HepG2 (cell line): ENCODE results near the gene C19orf44. TPM values are rescaled to one million over a fixed set of nuclear protein-coding genes. Genes with fewer than 3 reads are reported as not detected.
A peak's percentile ranks its signal among the peaks of the same experiment; 100 is the strongest.

Experiments used
- DMAP1 ChIP-seq: IDR thresholded peaks from 2 replicates; pipeline ENCODE4 v1.6.1; 2016
- E2F2 ChIP-seq: sonication (generic); formaldehyde crosslinking; IDR thresholded peaks from 2 replicates; pipeline ENCODE4 v1.4.0; 2020; ENCODE audit warnings: missing genetic modification reagents, borderline replicate concordance
- HOXA5 ChIP-seq: sonication (generic); formaldehyde crosslinking; IDR thresholded peaks from 2 replicates; pipeline ENCODE4 v1.4.0; 2020; ENCODE audit warnings: missing genetic modification reagents
- HOXA9 ChIP-seq: sonication (generic); formaldehyde crosslinking; IDR thresholded peaks from 2 replicates; pipeline ENCODE4 v1.8.1; 2022; ENCODE audit warnings: missing genetic modification reagents, mild to moderate bottlenecking, moderate library complexity, borderline replicate concordance
- IRX3 ChIP-seq: sonication (generic); formaldehyde crosslinking; IDR thresholded peaks from 2 replicates; pipeline ENCODE4 v1.8.1; 2023; ENCODE audit warnings: mild to moderate bottlenecking, low read depth, missing genetic modification reagents, borderline replicate concordance
- KAT8 ChIP-seq: IDR thresholded peaks from 2 replicates; pipeline ENCODE4 v1.6.1; 2016; ENCODE audit warnings: missing genetic modification reagents, missing compliant biosample characterization
- PHF5A ChIP-seq: IDR thresholded peaks from one replicate; pipeline ENCODE4 v1.6.1; 2018; ENCODE audit warnings: low read depth, missing genetic modification reagents; ENCODE audit not compliant: unreplicated experiment
- PREB ChIP-seq: sonication (generic); formaldehyde crosslinking; IDR thresholded peaks from 2 replicates; pipeline ENCODE4 v1.4.0; 2020; ENCODE audit warnings: missing genetic modification reagents
- REXO4 ChIP-seq: sonication (generic); formaldehyde crosslinking; IDR thresholded peaks from 2 replicates; pipeline ENCODE4 v1.8.0; 2022; ENCODE audit warnings: missing genetic modification reagents, mild to moderate bottlenecking, borderline replicate concordance
- SIX4 ChIP-seq: sonication (generic); formaldehyde crosslinking; IDR thresholded peaks from 2 replicates; pipeline ENCODE4 v1.4.0; 2020; ENCODE audit warnings: missing genetic modification reagents
- SMAD1 ChIP-seq: sonication (generic); formaldehyde crosslinking; IDR thresholded peaks from 2 replicates; pipeline ENCODE4 v1.4.0; 2020; ENCODE audit warnings: missing genetic modification reagents, low read depth, mild to moderate bottlenecking, borderline replicate concordance
- ZNF318 ChIP-seq: sonication (generic); formaldehyde crosslinking; IDR thresholded peaks from 2 replicates; pipeline ENCODE4 v1.4.0; 2020; ENCODE audit warnings: mild to moderate bottlenecking, missing genetic modification reagents
- polyA plus RNA-seq, 8 experiments: library from polyadenylated mRNA; depleted of rRNA in 3 of 8; stranded (reverse) in 7 of 8; unstranded in 1 of 8; fragments of >200 nt; fragmentation: Illumina TruSeq in 4 of 8; extraction: Trizol in 4 of 8; gene quantifications; 2 replicates each; pipeline versions ENCODE4 v1.2.1 to v1.2.3, GENCODE V29; 2011 to 2016; ENCODE audit warnings: low read depth in 4 of 8, missing spikeins in 1 of 8, mixed read lengths in 1 of 8; ENCODE audit not compliant: insufficient read depth in 1 of 8
- total RNA-seq, 5 experiments: library from RNA; depleted of rRNA; stranded (reverse); fragments of >200 nt; fragmentation: Illumina TruSeq; extraction: Trizol; gene quantifications; 2 replicates each; pipeline ENCODE4 v1.2.3, GENCODE V29; 2016; ENCODE audit warnings: low read depth in 1 of 5
- TF ChIP-seq, protein P1 (sequence below): IDR thresholded peaks from 2 replicates; pipeline ENCODE4 v1.6.1; 2018; ENCODE audit warnings: missing genetic modification reagents, mild to moderate bottlenecking, missing compliant biosample characterization
- TF ChIP-seq, protein P2 (sequence below): sonication (generic); formaldehyde crosslinking; IDR thresholded peaks from 2 replicates; pipeline ENCODE4 v1.4.0; 2020; ENCODE audit warnings: missing genetic modification reagents

The C19orf44 gene
- total and polyA plus RNA-seq, 2 of the 13 experiments (the other 11 are each of a cell fraction or from before 2014, with no cell fraction given), result 3.2 to 4.3 TPM

- TF ChIP-seq HOXA9 (CRISPR knock-in tag) (no peak), HOXA5 (CRISPR knock-in tag) (peak; percentile 44), E2F2 (CRISPR knock-in tag) (peak; percentile 68; the same call in 1 of the 2 replicates), SMAD1 (CRISPR knock-in tag) (no peak; the same call in 1 of the 2 replicates), DMAP1 (peak; percentile 84), SIX4 (CRISPR knock-in tag) (no peak), REXO4 (CRISPR knock-in tag) (no peak), ZNF318 (CRISPR knock-in tag) (no peak), PREB (no peak), IRX3 (0 out of 2 replicates have a peak, but pooled peaks have one; percentile 70), PHF5A (peak; percentile 46), KAT8 (peak; percentile 97)
- TF ChIP-seq, protein P1, sequence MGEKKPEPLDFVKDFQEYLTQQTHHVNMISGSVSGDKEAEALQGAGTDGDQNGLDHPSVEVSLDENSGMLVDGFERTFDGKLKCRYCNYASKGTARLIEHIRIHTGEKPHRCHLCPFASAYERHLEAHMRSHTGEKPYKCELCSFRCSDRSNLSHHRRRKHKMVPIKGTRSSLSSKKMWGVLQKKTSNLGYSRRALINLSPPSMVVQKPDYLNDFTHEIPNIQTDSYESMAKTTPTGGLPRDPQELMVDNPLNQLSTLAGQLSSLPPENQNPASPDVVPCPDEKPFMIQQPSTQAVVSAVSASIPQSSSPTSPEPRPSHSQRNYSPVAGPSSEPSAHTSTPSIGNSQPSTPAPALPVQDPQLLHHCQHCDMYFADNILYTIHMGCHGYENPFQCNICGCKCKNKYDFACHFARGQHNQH (CRISPR knock-in tag), result peak; percentile 76
- TF ChIP-seq, protein P2, sequence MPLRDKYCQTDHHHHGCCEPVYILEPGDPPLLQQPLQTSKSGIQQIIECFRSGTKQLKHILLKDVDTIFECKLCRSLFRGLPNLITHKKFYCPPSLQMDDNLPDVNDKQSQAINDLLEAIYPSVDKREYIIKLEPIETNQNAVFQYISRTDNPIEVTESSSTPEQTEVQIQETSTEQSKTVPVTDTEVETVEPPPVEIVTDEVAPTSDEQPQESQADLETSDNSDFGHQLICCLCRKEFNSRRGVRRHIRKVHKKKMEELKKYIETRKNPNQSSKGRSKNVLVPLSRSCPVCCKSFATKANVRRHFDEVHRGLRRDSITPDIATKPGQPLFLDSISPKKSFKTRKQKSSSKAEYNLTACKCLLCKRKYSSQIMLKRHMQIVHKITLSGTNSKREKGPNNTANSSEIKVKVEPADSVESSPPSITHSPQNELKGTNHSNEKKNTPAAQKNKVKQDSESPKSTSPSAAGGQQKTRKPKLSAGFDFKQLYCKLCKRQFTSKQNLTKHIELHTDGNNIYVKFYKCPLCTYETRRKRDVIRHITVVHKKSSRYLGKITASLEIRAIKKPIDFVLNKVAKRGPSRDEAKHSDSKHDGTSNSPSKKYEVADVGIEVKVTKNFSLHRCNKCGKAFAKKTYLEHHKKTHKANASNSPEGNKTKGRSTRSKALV (CRISPR knock-in tag), result peak; percentile 77; the same call in 1 of the 2 replicates
Observed at GRCh38 chr19:16542045-16542909, 46.1 kb downstream of the C19orf44 start, which contains the start of gene CHERP (continued).
